Stimulated activated CD4-positive, alpha-beta T cell treated with anti-CD3 and anti-CD28 coated beads, Interleukin-4, amount 100 ng/mL, for 4 hours (primary cell): ENCODE measurements around the gene WDR5.
"Not testable (repeated sequence)": the region's sequence is repeated elsewhere in the genome, so short reads cannot be mapped to it uniquely, and the experiment has no call there.

Experiments used
- DNase-seq, 2 experiments: peaks; one replicate each; pipeline ENCODE4 v3.0.0-alpha.2; 2020

The WDR5 gene

DNA sequence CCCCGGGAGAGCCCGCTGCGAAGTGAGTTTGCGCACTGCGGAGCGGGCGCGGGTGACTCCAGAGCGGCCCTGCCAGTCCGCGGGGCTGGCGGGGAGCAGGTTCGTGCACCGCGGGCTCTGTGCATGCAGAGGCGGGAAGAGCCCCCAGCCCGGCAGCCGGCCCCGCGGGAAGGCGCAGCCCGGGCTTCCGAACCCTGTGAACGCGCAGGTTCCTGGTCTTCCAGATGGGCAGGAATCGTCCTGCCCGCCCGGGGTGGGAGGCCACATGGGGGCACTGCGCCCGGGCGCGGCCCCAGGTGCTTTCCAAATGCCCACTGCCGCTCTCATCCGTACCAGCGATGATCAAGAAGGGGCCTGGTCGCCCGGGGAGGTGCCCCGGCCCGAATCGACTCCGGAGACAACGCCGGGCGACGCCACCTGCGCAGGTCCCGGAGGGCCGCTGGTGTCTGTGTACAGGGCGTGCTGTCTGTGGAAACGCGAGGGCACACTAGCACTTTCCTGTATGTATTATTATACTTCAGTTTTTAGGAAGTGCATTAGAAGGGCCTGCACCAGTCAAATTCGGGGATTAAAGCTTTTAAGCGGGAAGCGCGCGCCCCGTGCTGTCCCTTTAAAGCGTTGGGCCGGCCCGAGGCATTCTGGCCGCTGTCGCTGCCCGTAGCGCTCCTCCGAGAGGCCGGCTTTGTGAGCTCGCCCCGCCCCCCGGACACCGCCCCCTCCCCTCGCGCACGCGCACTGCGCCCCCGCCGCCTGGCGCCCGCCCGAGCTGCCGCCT is at the start of gene WDR5:
Gene WDR5, plus strand, starts transcription at position 740 of the 775 bp plus-strand sequence. CDS start 3,796 bp downstream, outside the sequence.
- peak; percentile 85 to 93 for DNase-seq

DNA sequence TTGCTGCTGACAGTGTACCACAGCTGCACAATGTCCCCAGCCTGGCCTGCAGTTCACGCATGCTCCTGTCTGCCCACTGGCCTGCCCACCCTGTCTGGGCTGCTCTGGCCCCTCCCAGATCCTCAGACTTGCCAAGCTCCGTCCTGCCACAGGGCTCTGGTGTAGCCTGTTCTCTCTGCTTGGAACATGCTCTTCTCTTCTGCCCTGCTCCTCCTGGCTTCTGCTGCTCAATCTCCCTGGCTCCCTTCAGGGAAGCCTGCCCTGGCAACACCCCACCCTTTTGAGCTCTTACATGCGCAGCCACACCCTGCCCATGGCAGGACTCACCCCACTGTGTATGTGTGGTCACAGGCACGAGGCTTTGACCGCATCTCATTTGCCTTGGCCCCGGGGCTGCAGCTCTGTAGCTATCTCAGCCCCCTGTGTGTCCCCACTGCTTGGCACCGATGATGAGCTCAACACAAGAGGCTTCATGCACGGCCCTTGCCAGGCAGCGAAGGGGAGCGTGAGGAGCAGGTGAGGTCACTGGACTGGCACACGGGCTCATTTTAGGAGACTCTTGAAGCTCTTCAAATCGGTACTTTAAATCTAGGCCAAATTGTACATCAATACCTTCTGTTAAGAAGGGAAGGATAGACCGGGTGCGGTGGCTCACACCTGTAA is 47.7 kb upstream of the WDR5 start:
- DNase-seq = no peak

DNA sequence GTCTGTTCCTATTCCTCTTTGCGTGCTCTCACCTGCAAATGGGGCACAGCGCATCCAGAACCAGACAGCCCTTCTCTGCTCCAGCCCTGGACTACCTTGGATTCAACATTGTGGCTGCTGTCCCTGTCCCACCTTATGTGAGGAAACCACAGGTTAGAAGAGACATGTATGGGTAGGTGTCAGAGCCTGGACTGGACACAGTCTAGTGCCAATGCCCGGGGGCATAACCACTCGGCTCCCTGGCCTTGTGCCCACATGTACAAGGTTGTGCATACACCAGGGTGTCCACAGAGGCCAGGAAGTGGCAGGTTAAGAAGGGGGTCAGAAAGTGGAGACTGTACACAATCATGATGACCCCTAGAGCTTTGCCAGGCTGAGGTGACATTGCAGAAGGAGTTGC is 45.9 kb upstream of the WDR5 start:
- no peak for DNase-seq

DNA sequence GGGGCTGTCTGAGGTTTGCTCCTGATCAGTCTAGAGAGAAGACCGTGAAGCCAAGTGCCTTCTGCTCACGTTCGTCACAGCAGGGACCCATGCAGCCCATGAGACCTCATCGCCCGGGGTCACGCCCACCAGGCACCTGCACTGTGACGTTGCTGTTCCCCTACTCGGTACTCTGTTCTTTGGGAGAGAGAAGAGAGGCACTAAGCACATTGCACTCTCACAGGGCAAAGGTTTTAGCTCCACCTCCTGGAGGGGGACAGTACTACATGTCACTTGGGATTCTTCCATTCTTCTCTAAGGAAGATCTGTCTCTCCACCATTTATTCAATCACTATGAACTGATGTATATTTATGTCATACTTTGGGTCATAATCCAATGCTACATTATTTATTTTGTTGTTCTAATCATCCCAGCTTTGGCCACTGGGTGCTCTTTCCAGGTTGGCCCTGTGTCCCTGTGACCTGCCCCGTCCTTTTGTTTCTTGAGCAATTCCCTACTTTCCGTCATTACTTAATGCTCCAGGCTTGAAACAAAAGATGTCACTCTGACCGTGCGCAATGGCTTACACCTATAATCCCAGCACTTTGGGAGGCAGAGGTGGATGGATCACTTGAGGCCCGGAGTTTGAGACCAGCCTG is 36.6 kb upstream of the WDR5 start:
- DNase-seq = peak; percentile 37 to 39

DNA sequence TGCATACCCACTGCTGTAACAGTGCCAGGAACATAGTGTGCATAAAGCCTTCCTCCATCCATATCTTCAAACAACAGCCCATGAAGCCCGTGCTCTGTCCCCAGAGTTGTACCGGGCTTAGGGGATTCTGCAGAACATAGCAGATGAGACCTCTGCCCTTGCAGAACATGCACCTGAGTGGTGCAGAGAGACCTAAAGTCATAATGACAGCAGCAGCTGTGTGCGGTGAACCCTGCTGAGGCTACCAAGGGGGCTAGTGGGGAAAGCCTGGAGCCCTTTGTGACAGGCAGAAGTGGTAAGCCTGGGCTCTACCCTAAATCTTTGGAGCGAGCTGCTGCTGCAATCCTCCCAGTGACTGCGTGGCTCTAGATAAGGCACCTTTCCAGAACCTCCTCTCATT is 35.8 kb upstream of the WDR5 start:
- DNase-seq = no peak

GRCh38 chr9:134101133-134101532 is 34.7 kb upstream of the WDR5 start:
- DNase-seq = not testable (repeated sequence)

GRCh38 chr9:134101623-134102149 is 34.2 kb upstream of the WDR5 start:
- no peak for DNase-seq

DNA sequence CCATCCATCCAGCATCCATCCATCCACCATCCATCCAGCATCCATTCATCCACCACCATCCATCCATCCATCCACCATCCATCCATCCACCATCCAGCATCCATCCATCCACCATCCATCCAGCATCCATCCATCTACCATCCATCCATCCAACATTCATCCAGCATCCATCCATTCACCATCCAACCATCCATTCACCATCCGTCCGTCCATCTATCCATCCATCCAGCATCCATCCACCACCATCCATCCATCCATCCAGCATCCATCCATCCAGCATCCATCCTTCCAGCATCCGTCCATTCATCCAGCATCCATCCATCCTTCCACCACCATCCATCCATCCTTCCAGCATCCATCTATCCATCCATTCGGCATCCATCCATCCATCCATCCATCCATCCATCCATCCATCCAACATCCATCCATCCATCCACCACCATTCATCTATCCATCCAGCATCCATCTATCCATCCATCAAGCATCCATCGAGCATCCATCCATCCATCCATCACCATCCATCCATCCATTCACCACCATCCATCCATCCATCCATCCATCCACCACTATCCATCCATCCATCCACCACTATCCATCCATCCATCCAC is 32.4 kb upstream of the WDR5 start:
- DNase-seq = no peak

DNA sequence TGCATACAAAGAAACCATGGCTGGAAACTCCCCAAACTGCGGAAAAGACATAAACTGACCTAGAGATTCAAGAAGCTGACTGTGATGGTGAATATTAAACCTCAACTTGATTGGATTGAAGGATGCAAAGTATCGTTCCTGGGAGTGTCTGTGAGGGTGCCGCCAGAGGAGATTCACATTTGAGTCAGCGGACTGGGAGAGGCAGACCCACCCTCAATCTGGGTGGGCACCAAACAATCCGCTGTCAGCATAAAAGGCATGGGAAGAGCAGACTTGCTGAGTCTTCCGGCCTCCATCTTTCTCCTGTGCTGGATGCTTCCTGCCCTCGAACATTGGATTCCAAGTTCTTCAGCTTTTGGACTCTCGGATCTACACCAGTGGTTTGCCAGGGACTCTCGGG is 24.8 kb upstream of the WDR5 start:
- DNase-seq = no peak

GRCh38 chr9:134112561-134112960 is 23.3 kb upstream of the WDR5 start:
- DNase-seq = no peak

- DNase-seq = not testable (repeated sequence)
Measured at GRCh38 chr9:134118972-134119371, 16.9 kb upstream of the WDR5 start.

DNA sequence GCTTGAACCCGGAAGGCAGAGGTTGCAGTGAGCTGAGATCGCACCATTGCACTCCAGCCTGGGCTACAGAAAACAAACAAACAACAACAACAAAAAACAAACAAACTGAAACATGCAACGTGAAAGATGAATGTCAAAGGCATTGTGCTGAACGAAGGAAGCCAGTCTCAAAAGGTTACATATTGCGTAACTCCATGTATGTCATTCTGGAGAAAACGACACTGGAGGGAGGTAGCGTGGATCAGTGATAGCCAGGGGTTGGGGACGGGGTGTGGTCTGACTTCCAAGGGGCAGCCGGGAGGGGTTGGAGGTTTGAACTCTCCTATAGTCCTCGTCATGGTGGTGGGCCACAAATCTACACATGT is 12.1 kb upstream of the WDR5 start:
- DNase-seq = no peak

- no peak for DNase-seq
Measured at GRCh38 chr9:134125413-134126095, 10.3 kb upstream of the WDR5 start.

DNA sequence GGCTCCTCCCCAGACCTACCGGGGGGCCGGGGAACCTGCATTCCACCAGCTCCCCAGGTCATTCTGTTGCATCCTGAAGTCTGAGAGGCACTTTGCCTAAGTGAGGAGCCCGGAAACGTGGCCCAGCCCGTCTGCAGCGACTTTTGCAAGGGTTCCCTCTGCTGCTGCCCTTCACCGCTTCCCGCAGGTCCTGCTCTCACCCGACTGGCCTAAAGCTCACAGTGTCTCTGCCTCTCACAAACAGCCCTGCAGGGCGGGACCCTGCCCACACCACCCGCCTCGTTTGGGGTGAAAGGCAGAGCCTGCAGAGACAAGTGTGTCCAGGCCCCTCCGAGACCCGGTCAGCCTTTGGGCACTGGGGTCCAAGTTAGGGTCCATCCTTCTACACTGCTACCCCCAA is 9.5 kb upstream of the WDR5 start:
- no peak for DNase-seq

- DNase-seq = no peak
Measured at GRCh38 chr9:134127065-134127580, 8.8 kb upstream of the WDR5 start.

DNA sequence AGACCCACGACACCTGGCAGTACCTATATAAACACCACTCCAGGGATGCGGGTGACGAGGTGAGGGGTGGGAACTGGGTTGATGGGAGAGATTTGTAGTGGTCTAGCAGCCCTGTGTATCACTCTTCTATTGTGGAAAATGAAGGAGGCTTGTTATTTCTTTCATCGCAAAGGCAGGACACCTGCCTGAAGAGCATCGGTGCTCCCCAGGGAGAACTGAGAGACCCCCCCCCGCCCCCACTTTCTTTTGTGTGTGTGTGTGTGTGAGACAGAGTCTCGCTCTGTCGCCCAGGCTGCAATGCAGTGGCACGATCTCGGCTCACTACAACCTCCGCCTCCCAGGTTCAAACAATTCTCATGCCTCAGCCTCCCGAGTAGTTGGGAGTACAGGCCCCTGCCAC is 8.3 kb upstream of the WDR5 start:
- DNase-seq = no peak

GRCh38 chr9:134128727-134129679 is 6.9 kb upstream of the WDR5 start:
- DNase-seq = no peak

- DNase-seq = no peak
Measured at GRCh38 chr9:134130503-134131375, 5.1 kb upstream of the WDR5 start.

- DNase-seq = no peak
Measured at GRCh38 chr9:134131471-134132207, 4.2 kb upstream of the WDR5 start.
